Activated naive CD4-positive, alpha-beta T cell treated with anti-CD3 and anti-CD28 coated beads, Interleukin-2, amount 10 ng/mL, durations not matched to agents 7 days and 5 days (primary cell): ENCODE results near the gene ZNF91.
"Not testable (repeated sequence)": the region's sequence is repeated elsewhere in the genome, so short reads cannot be mapped to it uniquely, and the experiment has no call there.

Source experiments
- CTCF ChIA-PET: fragments of 350-600 bp; sonication (Branson Sonifier 250); formaldehyde crosslinking; loops from one replicate; lab custom pipeline; 2021; ENCODE audit warnings: antibody characterized with exemption; lab: Charles Lee
- DNase-seq: peaks from one replicate; pipeline ENCODE4 v3.0.0-alpha.2; 2020
- H3K27ac Mint-ChIP-seq: one replicate; pipeline ENCODE4 v1.8.0; 2021; ENCODE audit warnings: mild to moderate bottlenecking, moderate library complexity, mixed read lengths
- H3K27me3 Mint-ChIP-seq: one replicate; pipeline ENCODE4 v1.8.0; 2021; ENCODE audit warnings: mild to moderate bottlenecking, mixed read lengths
- H3K36me3 Mint-ChIP-seq: one replicate; pipeline ENCODE4 v1.8.0; 2021; ENCODE audit warnings: mixed read lengths
- H3K4me1 Mint-ChIP-seq: one replicate; pipeline ENCODE4 v1.8.0; 2021; ENCODE audit warnings: mixed read lengths
- H3K4me3 Mint-ChIP-seq: one replicate; pipeline ENCODE4 v1.8.0; 2021; ENCODE audit warnings: mild to moderate bottlenecking, moderate library complexity, mixed read lengths
- H3K9me3 Mint-ChIP-seq: one replicate; pipeline ENCODE4 v1.8.0; 2021; ENCODE audit warnings: mixed read lengths

Gene ZNF91

DNA sequence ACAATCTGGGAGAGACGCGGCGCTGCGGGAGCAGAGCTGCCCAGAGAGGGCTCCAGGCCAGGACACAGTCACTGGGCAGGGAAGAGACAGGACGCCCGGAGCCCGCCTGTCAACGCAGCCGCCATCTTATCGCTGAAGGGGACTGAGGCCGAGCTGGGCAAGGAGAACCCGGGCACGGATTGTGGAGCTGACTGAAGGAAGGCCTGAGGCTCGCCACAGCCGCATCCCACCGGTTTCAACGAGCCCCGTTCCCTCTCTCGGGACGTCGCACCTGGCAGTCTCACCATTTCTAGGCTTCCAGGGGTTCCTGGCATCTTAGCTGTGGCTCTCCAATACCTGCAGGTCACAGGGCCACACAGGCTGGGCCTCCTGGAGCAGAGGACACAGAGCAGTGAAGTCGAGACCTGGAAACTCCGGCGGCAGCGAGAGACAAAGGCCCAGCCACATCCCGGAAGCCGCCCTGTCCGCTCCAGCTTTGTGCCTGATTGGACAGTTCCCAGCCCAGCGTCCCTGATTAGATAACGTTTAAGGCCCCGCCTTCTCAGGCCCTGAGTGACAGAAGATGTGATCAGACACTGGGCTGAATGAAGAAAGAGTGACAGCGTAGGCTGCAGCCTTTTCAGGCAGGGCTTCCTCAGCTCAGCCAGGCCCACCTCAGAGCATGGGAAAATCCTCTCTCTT is at the start of gene ZNF91:
Gene ZNF91, minus strand, starts transcription at position 431 of the 681 bp plus-strand sequence. Its CDS starts 117 bp downstream, at position 314.
- H3K9me3 Mint-ChIP-seq: peaks cover 37% of the 10 kb centered on the region
- peak within 1 kb of the TSS; percentile 98 for H3K27ac Mint-ChIP-seq
- H3K4me1 Mint-ChIP-seq: peaks cover 13% of the 10 kb centered on the region
- no peaks in the 10 kb centered on the region for H3K27me3 Mint-ChIP-seq
- peaks cover 44% of the 10 kb centered on the region for H3K36me3 Mint-ChIP-seq
- peak within 1 kb of the TSS; percentile 90 for H3K4me3 Mint-ChIP-seq
- DNase-seq: peak; percentile 96
- CTCF ChIA-PET: interaction anchor here (0.6 to 0.9 kb wide), 3 partner anchors 242 to 761 kb away, joined by 3 read pairs; partner anchors contain the start of gene ZNF675

DNA sequence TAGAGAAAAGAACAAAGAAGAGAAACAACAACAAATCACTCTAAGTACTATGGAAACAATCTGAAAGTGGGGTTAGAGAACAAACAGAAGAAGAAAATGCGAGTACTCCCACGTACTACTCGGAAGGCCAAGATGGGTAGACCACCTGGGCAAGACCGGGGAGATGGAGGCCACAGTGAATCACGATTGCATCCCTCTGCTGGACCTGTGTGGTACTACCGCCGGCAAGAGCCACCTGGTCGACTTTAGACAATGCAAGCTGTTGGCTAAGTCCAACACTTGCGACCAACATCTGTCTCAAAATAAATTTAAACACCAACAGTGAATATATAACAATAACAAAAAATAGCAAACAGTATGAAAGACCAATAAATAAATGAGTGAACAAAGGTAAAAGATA is 45.5 kb upstream of the ZNF91 start:
- no peak overlapping the region for H3K4me3 Mint-ChIP-seq
- H3K36me3 Mint-ChIP-seq: peaks cover 3% of the 10 kb centered on the region
- no peak for DNase-seq
- no peaks in the 10 kb centered on the region for H3K27me3 Mint-ChIP-seq
- CTCF ChIA-PET: no interaction called here
- peaks cover 55% of the 10 kb centered on the region for H3K9me3 Mint-ChIP-seq
- no peaks in the 10 kb centered on the region for H3K4me1 Mint-ChIP-seq
- H3K27ac Mint-ChIP-seq: no peak overlapping the region

DNA sequence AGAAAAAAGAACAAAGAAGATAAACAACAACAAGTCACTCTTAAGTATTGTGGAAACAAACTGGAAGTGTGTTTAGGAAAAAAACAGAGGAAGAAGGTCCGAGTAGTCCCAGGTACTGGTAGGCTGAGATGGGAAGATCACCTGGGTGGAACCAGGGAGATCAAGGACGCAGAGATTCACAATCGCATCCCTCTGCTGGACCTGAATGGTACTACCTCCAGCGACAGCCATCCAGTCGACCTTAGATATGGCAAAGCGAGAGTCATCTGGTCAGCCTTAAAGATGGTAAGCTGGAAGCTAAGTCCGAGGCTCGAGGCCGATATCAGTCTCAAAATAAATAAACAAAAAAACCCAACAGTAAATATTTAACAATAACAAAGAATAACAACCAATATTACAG is 44.9 kb upstream of the ZNF91 start:
- CTCF ChIA-PET: no interaction called here

DNA sequence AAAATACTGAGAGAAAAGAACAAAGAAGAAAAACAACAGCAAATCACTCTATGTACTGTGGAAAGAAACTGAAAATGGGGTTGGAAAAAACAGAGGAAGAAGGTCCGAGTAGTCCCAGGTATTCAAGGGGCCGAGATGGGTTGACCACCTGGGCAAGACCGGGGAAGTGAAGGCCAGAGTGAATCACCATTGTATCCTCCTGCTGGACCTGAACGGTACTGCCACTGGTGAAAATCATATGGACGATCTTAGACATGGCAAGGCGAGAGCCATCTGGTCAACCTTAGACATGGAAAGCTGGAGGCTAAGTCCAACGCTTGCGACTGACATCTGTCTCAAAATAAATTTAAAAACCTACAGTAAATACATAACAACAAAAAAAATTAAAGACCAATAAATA is 44.4 kb upstream of the ZNF91 start:
- DNase-seq: no peak
- H3K4me1 Mint-ChIP-seq: no peaks in the 10 kb centered on the region
- no peak overlapping the region for H3K27ac Mint-ChIP-seq
- H3K36me3 Mint-ChIP-seq: peaks cover 3% of the 10 kb centered on the region
- CTCF ChIA-PET: no interaction called here
- peaks cover 51% of the 10 kb centered on the region for H3K9me3 Mint-ChIP-seq
- no peak overlapping the region for H3K4me3 Mint-ChIP-seq
- H3K27me3 Mint-ChIP-seq: no peaks in the 10 kb centered on the region

More for the DNA sequence above, 44.9 kb upstream of the ZNF91 start:
- no peaks in the 10 kb centered on the region for H3K4me1 Mint-ChIP-seq
- H3K36me3 Mint-ChIP-seq: peaks cover 3% of the 10 kb centered on the region
- no peak overlapping the region for H3K4me3 Mint-ChIP-seq
- DNase-seq: no peak
- H3K27me3 Mint-ChIP-seq: no peaks in the 10 kb centered on the region
- peaks cover 53% of the 10 kb centered on the region for H3K9me3 Mint-ChIP-seq
- no peak overlapping the region for H3K27ac Mint-ChIP-seq

DNA sequence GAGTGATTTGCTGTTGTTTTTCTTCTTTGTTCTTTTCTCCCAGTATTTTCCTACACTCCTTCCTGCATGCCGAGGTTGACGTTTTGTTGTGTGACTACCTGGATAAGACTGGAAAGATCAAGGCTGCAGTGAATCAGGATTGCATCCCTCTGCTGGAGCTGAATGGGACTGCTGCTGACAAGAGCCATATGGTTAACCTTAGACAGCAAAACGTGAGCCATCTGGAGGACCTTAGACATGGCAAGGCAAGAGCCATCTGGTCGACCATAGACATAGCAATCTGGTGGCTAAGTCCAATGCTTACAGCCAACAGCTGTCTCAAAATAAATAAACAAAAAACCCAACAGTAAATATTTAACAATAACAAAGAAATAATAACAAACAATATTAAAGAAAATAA is 42.6 kb upstream of the ZNF91 start:
- Mint-ChIP-seq H3K9me3 (peaks cover 54% of the 10 kb centered on the region), H3K27ac (no peak overlapping the region), H3K4me1 (no peaks in the 10 kb centered on the region), H3K36me3 (peaks cover 3% of the 10 kb centered on the region), H3K27me3 (no peaks in the 10 kb centered on the region), H3K4me3 (no peak overlapping the region)
- CTCF ChIA-PET: no interaction called here
- no peak for DNase-seq

DNA sequence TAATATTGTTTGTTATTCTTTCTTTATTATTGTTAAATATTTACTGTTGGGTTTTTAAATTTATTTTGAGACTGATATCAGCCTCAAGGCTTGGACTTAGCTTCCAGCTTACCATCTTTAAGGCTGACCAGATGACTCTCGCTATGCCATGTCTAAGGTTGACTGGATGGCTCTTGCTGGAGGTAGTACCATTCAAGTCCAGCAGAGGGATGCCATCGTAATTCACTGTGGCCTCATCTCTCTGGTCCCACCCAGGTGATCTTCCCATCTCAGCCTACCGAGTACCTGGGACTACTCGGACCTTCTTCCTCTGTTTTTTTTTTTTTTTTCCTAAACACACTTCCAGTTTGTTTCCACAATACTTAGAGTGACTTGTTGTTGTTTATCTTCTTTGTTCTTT is 41.7 kb upstream of the ZNF91 start:
- H3K4me3 Mint-ChIP-seq: no peak overlapping the region

DNA sequence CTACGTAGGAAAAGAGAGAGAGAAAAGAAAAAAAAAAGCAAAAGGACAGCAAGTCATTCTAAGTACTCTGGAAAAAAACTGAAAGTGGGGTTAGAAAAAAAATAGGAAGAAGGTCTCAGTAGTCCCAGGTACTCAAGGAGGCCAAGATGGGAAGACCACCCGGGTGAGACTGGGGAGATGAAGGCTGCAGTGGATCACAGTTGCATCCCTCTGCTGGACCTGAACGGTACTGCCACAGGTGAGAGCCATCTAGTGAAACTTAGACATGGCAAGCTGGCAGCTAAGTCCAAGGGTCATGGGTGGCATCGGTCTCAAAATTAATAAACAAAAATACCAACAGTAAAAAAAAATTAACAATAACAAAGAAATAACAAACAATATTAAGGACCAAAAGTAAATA is 41.0 kb upstream of the ZNF91 start:
- peaks cover 3% of the 10 kb centered on the region for H3K36me3 Mint-ChIP-seq
- no peak for DNase-seq
- H3K4me1 Mint-ChIP-seq: no peaks in the 10 kb centered on the region
- no peak overlapping the region for H3K27ac Mint-ChIP-seq
- H3K9me3 Mint-ChIP-seq: peaks cover 51% of the 10 kb centered on the region
- CTCF ChIA-PET: no interaction called here
- H3K4me3 Mint-ChIP-seq: no peak overlapping the region
- no peaks in the 10 kb centered on the region for H3K27me3 Mint-ChIP-seq

More for the DNA sequence above, 41.7 kb upstream of the ZNF91 start:
- DNase-seq: no peak
- Mint-ChIP-seq H3K27me3 (no peaks in the 10 kb centered on the region), H3K36me3 (peaks cover 3% of the 10 kb centered on the region), H3K27ac (no peak overlapping the region), H3K9me3 (peaks cover 54% of the 10 kb centered on the region), H3K4me1 (no peaks in the 10 kb centered on the region)
- CTCF ChIA-PET: no interaction called here

DNA sequence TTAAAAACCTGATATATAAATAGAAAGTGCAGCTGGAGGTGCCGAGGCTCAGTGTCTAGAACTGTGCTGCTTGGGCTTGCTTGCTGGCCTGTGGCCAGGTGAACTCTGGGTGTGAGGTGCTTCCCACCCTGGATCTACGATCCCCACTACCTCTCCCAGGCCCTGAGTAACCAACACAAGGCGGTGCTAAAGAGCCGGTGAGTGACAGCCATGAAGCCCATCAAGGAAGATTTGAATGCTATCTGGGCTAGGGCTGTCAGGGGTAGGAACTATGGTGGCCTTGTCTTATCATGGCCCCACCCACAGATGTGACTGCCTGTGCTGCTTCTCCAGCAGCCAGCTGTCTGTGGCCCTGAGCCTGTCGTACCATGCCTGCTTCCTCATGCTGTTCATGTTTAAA is 25.6 kb upstream of the ZNF91 start:
- Mint-ChIP-seq H3K36me3 (no peaks in the 10 kb centered on the region), H3K4me1 (peaks cover 3% of the 10 kb centered on the region), H3K27me3 (peaks cover 7% of the 10 kb centered on the region), H3K27ac (no peak overlapping the region), H3K9me3 (peaks cover 29% of the 10 kb centered on the region), H3K4me3 (no peak overlapping the region)
- DNase-seq: no peak
- CTCF ChIA-PET: no interaction called here

DNA sequence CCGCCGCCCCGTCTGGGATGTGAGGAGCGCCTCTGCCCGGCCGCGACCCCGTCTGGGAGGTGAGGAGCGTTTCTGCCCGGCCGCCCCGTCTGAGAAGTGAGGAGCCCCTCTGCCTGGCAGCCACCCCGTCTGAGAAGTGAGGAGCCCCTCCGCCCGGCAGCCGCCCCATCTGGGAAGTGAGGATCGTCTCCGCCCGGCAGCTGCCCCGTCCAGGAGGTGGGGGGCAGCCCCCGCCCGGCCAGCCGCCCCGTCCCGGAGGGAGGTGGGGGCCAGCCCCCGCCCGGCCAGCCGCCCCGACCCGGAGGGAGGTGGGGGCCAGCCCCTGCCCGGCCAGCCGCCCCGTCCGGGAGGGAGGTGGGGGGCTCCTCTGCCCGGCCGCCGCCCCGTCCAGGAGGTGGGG is 24.0 kb upstream of the ZNF91 start:
- peaks cover 11% of the 10 kb centered on the region for H3K4me1 Mint-ChIP-seq
- DNase-seq, H3K4me3 Mint-ChIP-seq, H3K36me3 Mint-ChIP-seq, CTCF ChIA-PET, H3K27ac Mint-ChIP-seq: not testable (repeated sequence)
- peaks cover 28% of the 10 kb centered on the region for H3K9me3 Mint-ChIP-seq
- peaks cover 16% of the 10 kb centered on the region for H3K27me3 Mint-ChIP-seq

DNA sequence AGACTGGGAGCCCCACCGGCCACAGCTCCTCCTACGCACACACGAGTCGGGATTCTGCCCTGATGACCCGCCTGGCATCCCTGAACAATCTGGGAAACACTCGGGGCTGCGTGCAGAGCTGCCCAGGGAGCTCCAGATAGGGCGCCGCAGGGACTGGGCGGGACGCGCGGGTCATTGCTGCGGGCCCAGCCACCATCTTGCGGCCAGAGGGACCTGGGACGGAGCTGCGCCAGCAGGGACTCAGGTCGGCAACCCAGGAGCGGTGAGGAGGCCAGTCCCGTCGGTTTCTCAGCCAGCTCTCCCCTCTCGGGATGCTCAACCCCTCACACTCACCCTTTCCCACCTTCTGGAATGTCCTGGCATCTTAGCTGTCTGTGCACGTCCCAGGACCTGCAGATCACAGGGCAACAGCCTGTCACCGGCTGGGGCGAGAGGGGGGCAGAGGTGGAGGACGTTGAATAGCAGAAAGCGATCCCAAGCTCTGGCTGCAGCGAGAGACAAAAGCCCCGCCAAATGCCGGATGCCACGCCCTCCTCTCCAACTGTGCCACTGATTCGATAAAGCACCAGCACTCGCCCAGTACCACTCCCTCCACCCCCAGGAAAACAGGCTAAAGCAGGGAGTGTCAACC is 20.4 kb upstream of the ZNF91 start:
- DNase-seq: no peak
- H3K4me3 Mint-ChIP-seq: peak overlapping the region; percentile 53
- peaks cover 16% of the 10 kb centered on the region for H3K27me3 Mint-ChIP-seq
- CTCF ChIA-PET: no interaction called here
- H3K9me3 Mint-ChIP-seq: peaks cover 21% of the 10 kb centered on the region
- no peak overlapping the region for H3K27ac Mint-ChIP-seq
- no peaks in the 10 kb centered on the region for H3K36me3 Mint-ChIP-seq
- H3K4me1 Mint-ChIP-seq: peaks cover 11% of the 10 kb centered on the region

DNA sequence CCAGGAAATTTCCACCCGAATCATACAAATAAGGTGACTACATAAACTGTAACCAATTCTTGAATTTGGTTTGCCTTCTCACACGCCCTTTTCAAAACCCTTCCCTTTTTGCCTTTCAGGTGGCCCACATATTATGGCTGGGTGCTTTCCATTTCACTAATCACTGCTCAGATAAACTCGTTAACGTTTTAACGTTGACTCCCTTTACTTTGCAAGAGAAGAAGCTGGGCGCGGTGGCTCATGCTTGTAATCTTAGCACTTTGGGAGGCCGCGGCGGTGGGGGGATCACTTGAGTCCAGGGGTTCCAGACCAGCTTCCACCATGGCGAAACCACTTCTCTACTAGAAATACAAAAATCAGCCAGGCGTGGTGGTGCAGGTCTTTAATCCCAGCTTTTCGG is 19.8 kb upstream of the ZNF91 start:
- H3K4me3 Mint-ChIP-seq: peak overlapping the region; percentile 53
- peaks cover 16% of the 10 kb centered on the region for H3K9me3 Mint-ChIP-seq
- H3K36me3 Mint-ChIP-seq: no peaks in the 10 kb centered on the region
- H3K27ac Mint-ChIP-seq: no peak overlapping the region
- DNase-seq: no peak
- peaks cover 11% of the 10 kb centered on the region for H3K4me1 Mint-ChIP-seq
- peaks cover 16% of the 10 kb centered on the region for H3K27me3 Mint-ChIP-seq
- CTCF ChIA-PET: no interaction called here

DNA sequence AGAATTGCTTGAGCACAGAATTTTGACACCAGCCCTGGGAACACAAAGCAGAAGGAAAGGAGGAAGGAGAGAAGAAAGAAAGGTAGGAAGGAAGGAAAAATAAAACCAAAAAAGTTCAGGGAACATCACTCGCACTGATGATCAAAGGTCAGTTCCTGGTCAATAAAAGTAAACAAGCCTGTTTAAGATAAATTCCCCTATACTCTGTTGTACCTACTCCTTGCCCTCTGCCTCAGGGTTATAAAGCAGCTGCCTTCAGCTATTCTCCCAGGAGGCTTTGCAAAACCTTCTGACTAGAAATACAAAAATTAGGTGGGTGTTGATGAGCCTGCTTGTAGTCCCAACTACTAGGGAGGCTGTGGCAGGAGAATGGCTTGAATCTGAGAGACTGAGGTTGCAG is 14.9 kb upstream of the ZNF91 start:
- Mint-ChIP-seq H3K9me3 (peaks cover 29% of the 10 kb centered on the region), H3K27me3 (peaks cover 3% of the 10 kb centered on the region), H3K27ac (no peak overlapping the region), H3K36me3 (peaks cover 1% of the 10 kb centered on the region), H3K4me1 (peaks cover 3% of the 10 kb centered on the region), H3K4me3 (no peak overlapping the region)
- CTCF ChIA-PET: no interaction called here
- no peak for DNase-seq

DNA sequence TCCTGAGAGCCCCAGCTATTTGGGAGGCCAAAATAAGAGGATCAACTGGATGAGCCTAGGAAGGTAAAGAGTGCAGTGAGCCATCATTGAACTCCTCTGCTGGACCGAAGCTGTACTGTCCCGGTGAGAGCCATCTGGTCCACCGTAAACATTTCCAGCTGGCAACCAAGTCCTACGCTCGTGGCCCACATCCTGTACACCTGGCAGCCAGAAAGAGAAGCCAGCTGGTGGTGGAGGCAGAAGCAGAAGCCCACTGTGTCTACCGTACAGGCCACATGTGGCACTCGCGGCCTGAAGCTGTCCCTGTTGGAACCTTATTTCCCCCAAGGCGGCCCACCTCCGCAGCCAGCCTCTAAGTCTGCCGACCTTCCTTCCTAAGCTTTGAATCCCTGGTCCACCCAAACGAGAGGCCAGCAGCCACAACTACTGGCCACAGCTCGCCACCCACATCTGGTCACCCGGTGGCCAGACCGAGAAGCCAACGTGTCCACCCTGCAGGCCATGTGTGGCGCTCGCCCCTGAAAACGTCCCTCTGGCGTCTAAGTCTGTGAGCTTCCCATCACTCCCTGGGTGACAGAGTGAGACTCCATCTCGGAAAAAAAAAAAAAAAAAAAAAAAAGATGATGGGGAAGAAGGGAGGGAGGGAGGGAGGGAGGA is 14.2 kb upstream of the ZNF91 start:
- no peak overlapping the region for H3K27ac Mint-ChIP-seq

DNA sequence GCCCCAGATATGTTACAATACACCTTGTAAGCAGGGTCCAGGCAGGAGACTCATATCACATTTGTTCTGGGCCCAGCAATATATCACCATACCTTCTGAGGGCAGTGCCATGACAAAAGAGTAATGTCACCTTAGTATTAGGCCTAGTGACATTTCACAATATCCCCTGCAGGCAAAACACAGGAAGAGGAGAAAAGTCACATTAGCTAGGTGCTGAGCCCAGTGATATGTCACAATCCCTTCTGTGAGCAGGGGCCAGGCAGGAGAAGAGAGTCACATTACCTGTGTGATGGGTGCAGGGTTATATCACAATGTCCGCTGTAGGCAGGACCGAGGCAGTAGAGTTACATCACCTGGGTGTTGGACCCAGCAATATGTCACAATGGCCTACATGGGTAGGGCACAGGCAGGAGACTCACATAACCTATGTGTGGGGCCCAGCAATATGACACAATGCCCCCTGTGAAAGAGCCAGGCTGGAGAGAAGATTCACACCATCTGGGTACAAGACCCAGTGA is 12.4 kb upstream of the ZNF91 start:
- Mint-ChIP-seq H3K27ac (no peak overlapping the region), H3K4me3 (no peak overlapping the region), H3K9me3 (peaks cover 36% of the 10 kb centered on the region), H3K27me3 (no peaks in the 10 kb centered on the region), H3K4me1 (no peaks in the 10 kb centered on the region), H3K36me3 (peaks cover 1% of the 10 kb centered on the region)
- CTCF ChIA-PET: no interaction called here
- no peak for DNase-seq

More for the DNA sequence above, 14.2 kb upstream of the ZNF91 start:
- Mint-ChIP-seq H3K9me3 (peaks cover 30% of the 10 kb centered on the region), H3K4me3 (no peak overlapping the region), H3K4me1 (no peaks in the 10 kb centered on the region), H3K36me3 (peaks cover 1% of the 10 kb centered on the region), H3K27me3 (no peaks in the 10 kb centered on the region)
- DNase-seq: no peak
- CTCF ChIA-PET: no interaction called here
